K562 (cell line): ENCODE data around the gene CMTM1. TPM values are rescaled to one million over a fixed set of nuclear protein-coding genes. Genes with fewer than 3 reads are reported as not detected.

ENCODE experiments used
- ATAC-seq: fragments of 200-7000 bp; cut with Tn5 transposase; 3 replicates; pipeline ENCODE4 v1.9.1; 2020; ENCODE audit warnings: moderate library complexity
- BruUV-seq: library from RNA; stranded (reverse); fragments of 400-500 nt; replicated peaks from 2 replicates; lab custom pipeline; 2021; lab: Mats Ljungman, UMichigan
- CTCF ChIA-PET: fragments of 300-600 bp; formaldehyde crosslinking; extraction: SDS; loops from one replicate; lab custom pipeline; 2021; ENCODE audit warnings: low intra/inter-chr PET ratio; lab: Yijun Ruan, JAX
- POLR2A ChIA-PET: fragments of 300-600, 350-650 bp; sonication (Branson Sonifier 250); formaldehyde crosslinking; extraction: SDS; loops from one replicate; lab custom pipeline; 2021; ENCODE audit warnings: antibody characterized with exemption, inconsistent platforms; lab: Yijun Ruan, JAX
- DNase-seq, 4 experiments: peaks; one replicate each; pipeline versions ENCODE4 v3.0.0 to v3.0.0-alpha.2; 2011 to 2018; ENCODE audit warnings: low spot score in 3 of 4, mixed read lengths in 3 of 4; ENCODE audit errors: extremely low read depth in 1 of 4
- FAIRE-seq: peaks from 2 replicates; lab custom pipeline; 2011; peaks lifted over from hg19 to GRCh38; lab: Jason Lieb, UNC
- H2AFZ ChIP-seq: 2 replicates; pipeline ENCODE4 v1.6.0; 2011; ENCODE audit warnings: low read depth, low read length, control low read depth, inconsistent platforms
- H3K27ac ChIP-seq: fragments of 200-600 bp; 3 replicates; pipeline ENCODE4 v1.8.0; 2011; ENCODE audit warnings: low read depth, mild to moderate bottlenecking, control low read depth, inconsistent platforms, low read length, moderate library complexity, mixed read lengths; ENCODE audit errors: extremely low read depth
- H3K27me3 ChIP-seq, 2 experiments: fragments of 300-600 bp in 1 of 2; 2 replicates in 1 of 2; 3 replicates in 1 of 2; pipeline versions ENCODE4 v1.6.0 to v1.8.0; 2011; ENCODE audit warnings: inconsistent platforms in 2 of 2, low read length in 2 of 2, mild to moderate bottlenecking in 1 of 2, mixed read lengths in 1 of 2, moderate library complexity in 1 of 2; ENCODE audit not compliant: control insufficient read depth in 2 of 2, insufficient read depth in 2 of 2
- H3K36me3 ChIP-seq: fragments of 300-600 bp; 3 replicates; pipeline ENCODE4 v1.8.0; 2011; ENCODE audit warnings: mild to moderate bottlenecking, low read length, inconsistent platforms; ENCODE audit not compliant: control insufficient read depth, insufficient read depth
- H3K4me1 ChIP-seq, 2 experiments: fragments of 200-600 bp in 1 of 2; replicated peaks in 1 of 2; 2 replicates in 1 of 2; 3 replicates in 1 of 2; pipeline versions ENCODE4 v1.5.1 to v1.8.0; 2011; ENCODE audit warnings: inconsistent platforms in 2 of 2, low read length in 2 of 2, mild to moderate bottlenecking in 1 of 2, mixed read lengths in 1 of 2, moderate library complexity in 1 of 2; ENCODE audit not compliant: control insufficient read depth in 2 of 2, insufficient read depth in 2 of 2
- H3K4me2 ChIP-seq: 2 replicates; pipeline ENCODE4 v1.6.1; 2011; ENCODE audit warnings: low read length, control low read depth, inconsistent platforms, mixed read lengths; ENCODE audit not compliant: insufficient read depth
- H3K4me3 ChIP-seq: fragments of 200-600 bp; sonication (generic), shearing (Covaris generic); 2 replicates; pipeline ENCODE4 v1.5.1; 2016; ENCODE audit warnings: control low read depth, inconsistent platforms
- H3K79me2 ChIP-seq: fragments of 200-600 bp; 3 replicates; pipeline ENCODE4 v1.8.0; 2011; ENCODE audit warnings: low read length, inconsistent platforms; ENCODE audit not compliant: control insufficient read depth, insufficient read depth
- H3K9ac ChIP-seq, 2 experiments: 2 replicates each; pipeline versions ENCODE4 v1.6.0 to v1.6.1; 2011; ENCODE audit warnings: low read depth in 2 of 2, low read length in 2 of 2, control low read depth in 1 of 2, inconsistent platforms in 1 of 2, mild to moderate bottlenecking in 1 of 2, mixed read lengths in 1 of 2; ENCODE audit not compliant: insufficient read depth in 1 of 2
- H3K9me1 ChIP-seq: one replicate; pipeline ENCODE4 v1.6.0; 2011; ENCODE audit warnings: inconsistent platforms, mild to moderate bottlenecking, low read length, moderate library complexity; ENCODE audit not compliant: control insufficient read depth, insufficient read depth
- H3K9me3 ChIP-seq: replicated peaks from 2 replicates; pipeline ENCODE4 v1.5.1; 2011; ENCODE audit warnings: low read depth, low read length, inconsistent platforms; ENCODE audit not compliant: control insufficient read depth, insufficient read depth
- H4K20me1 ChIP-seq: replicated peaks from 2 replicates; pipeline ENCODE4 v1.6.1; 2011; ENCODE audit warnings: low read length, inconsistent platforms, mixed read lengths; ENCODE audit not compliant: control insufficient read depth, insufficient read depth
- EGR1 ChIP-seq: fragments of 450-650 bp; conservative IDR thresholded peaks from 2 replicates; pipeline ENCODE4 v1.6.1; 2017; ENCODE audit warnings: mild to moderate bottlenecking
- EWSR1 ChIP-seq: fragments of 450-650 bp; IDR thresholded peaks from 2 replicates; pipeline ENCODE4 v1.6.1; 2018; ENCODE audit warnings: borderline replicate concordance, mild to moderate bottlenecking, low read depth, moderate library complexity; ENCODE audit not compliant: partially characterized antibody
- FOXJ2 ChIP-seq: fragments of 200-800 bp; sonication (Bioruptor generic); IDR thresholded peaks from 2 replicates; pipeline ENCODE4 v1.6.1; 2016; ENCODE audit warnings: missing genetic modification characterization, missing compliant biosample characterization
- MAZ ChIP-seq, 2 experiments: fragments of 450-650 bp in 1 of 2; sonication (generic) in 1 of 2; formaldehyde crosslinking; IDR thresholded peaks in 1 of 2; conservative IDR thresholded peaks in 1 of 2; 2 replicates each; pipeline versions ENCODE4 v1.4.0 to v1.5.0; 2020; ENCODE audit warnings: mild to moderate bottlenecking in 1 of 2, missing genetic modification reagents in 1 of 2
- MLLT1 ChIP-seq, 2 experiments: fragments of 450-650 bp; IDR thresholded peaks; 2 replicates each; pipeline ENCODE4 v1.6.1; 2016
- RBM14 ChIP-seq: fragments of 200-400 bp; formaldehyde crosslinking; IDR thresholded peaks from 2 replicates; pipeline ENCODE4 v1.6.1; 2018; ENCODE audit warnings: low read depth, mild to moderate bottlenecking, low read length, moderate library complexity, borderline replicate concordance; ENCODE audit not compliant: insufficient read depth
- RCOR1 ChIP-seq, 2 experiments: IDR thresholded peaks; 2 replicates each; pipeline ENCODE4 v1.6.1; 2012; ENCODE audit warnings: low read depth in 2 of 2, low read length in 2 of 2, borderline replicate concordance in 1 of 2, improper control_type of control experiment in 1 of 2
- SRSF9 ChIP-seq: fragments of 200-400 bp; formaldehyde crosslinking; IDR thresholded peaks from 2 replicates; pipeline ENCODE4 v1.6.1; 2017; ENCODE audit warnings: low read depth, low read length, borderline replicate concordance
- TAF1 ChIP-seq: IDR thresholded peaks from 2 replicates; pipeline ENCODE4 v1.6.1; 2011; ENCODE audit warnings: mild to moderate bottlenecking, low read length, moderate library complexity; ENCODE audit not compliant: insufficient read depth, control insufficient read depth, severe bottlenecking; ENCODE audit errors: extremely low read depth
- TFAP4 ChIP-seq: sonication (generic); formaldehyde crosslinking; IDR thresholded peaks from 2 replicates; pipeline ENCODE4 v1.8.0; 2022; ENCODE audit warnings: missing genetic modification reagents, mild to moderate bottlenecking, moderate library complexity, borderline replicate concordance
- USF2 ChIP-seq: sonication (generic); formaldehyde crosslinking; IDR thresholded peaks from 2 replicates; pipeline ENCODE4 v1.5.0; 2020; ENCODE audit warnings: missing genetic modification reagents
- ZFX ChIP-seq: sonication (generic); formaldehyde crosslinking; IDR thresholded peaks from 2 replicates; pipeline ENCODE4 v1.8.0; 2022; ENCODE audit warnings: mild to moderate bottlenecking, missing genetic modification reagents, moderate library complexity
- ZNF76 ChIP-seq: fragments of 250-450 bp; sonication (Bioruptor Pico); IDR thresholded peaks from 2 replicates; pipeline ENCODE4 v1.4.0; 2020; ENCODE audit warnings: mild to moderate bottlenecking, moderate library complexity, borderline replicate concordance
- WGBS: fragments of 100-300 bp; shearing (Covaris generic); methylation state at CpG from one replicate; pipeline ENCODE4 v1.1.6; 2016; ENCODE audit warnings: low coverage, mixed read lengths; ENCODE audit not compliant: insufficient coverage; ENCODE audit errors: missing lambda C conversion rate; 5-methylcytosine and 5-hydroxymethylcytosine counted together
- in situ Hi-C: fragments of 300-500 bp; cut with MboI; formaldehyde crosslinking; loops from 4 replicates; pipeline ENCODE4 v1.15.0; 2018; ENCODE audit warnings: inconsistent platforms, mixed read lengths
- intact Hi-C: fragments of 100-400 bp; cut with micrococcal nuclease; formaldehyde crosslinking; loops from 2 replicates; pipeline ENCODE4 v1.14.2; 2022
- polyA plus RNA-seq, 8 experiments: library from polyadenylated mRNA; depleted of rRNA in 4 of 8; stranded (reverse) in 5 of 8; unstranded in 3 of 8; fragments of >200 nt; fragmentation: Nextera tagmentation in 2 of 8; fragmentation: Illumina TruSeq in 1 of 8; extraction: Ambion mirVana in 2 of 8; extraction: Trizol in 1 of 8; gene quantifications; 2 replicates each; pipeline versions ENCODE4 v1.2.1 to v1.2.3, GENCODE V29; 2011 to 2014; ENCODE audit warnings: inconsistent platforms in 1 of 8, missing spikeins in 1 of 8
- total RNA-seq, 7 experiments: library from RNA; depleted of rRNA in 6 of 7; stranded (reverse); fragments of >200 nt in 6 of 7; fragmentation: Illumina TruSeq in 2 of 7; extraction: Trizol in 2 of 7; gene quantifications; 2 replicates each; pipeline versions ENCODE4 v1.2.1 to v1.2.3, GENCODE V29; 2011 to 2021; ENCODE audit warnings: low replicate concordance in 1 of 7
- TF ChIP-seq, protein P1 (sequence below): IDR thresholded peaks from 2 replicates; pipeline ENCODE4 v1.6.1; 2016; ENCODE audit warnings: missing genetic modification characterization, missing compliant biosample characterization

The CMTM1 gene
- total and polyA plus RNA-seq, 9 of the 15 experiments (the other 6 are each of a cell fraction or from before 2014, with no cell fraction given) = 0.25 to 2.6 (median 1.1) TPM; not detected in 2

DNA sequence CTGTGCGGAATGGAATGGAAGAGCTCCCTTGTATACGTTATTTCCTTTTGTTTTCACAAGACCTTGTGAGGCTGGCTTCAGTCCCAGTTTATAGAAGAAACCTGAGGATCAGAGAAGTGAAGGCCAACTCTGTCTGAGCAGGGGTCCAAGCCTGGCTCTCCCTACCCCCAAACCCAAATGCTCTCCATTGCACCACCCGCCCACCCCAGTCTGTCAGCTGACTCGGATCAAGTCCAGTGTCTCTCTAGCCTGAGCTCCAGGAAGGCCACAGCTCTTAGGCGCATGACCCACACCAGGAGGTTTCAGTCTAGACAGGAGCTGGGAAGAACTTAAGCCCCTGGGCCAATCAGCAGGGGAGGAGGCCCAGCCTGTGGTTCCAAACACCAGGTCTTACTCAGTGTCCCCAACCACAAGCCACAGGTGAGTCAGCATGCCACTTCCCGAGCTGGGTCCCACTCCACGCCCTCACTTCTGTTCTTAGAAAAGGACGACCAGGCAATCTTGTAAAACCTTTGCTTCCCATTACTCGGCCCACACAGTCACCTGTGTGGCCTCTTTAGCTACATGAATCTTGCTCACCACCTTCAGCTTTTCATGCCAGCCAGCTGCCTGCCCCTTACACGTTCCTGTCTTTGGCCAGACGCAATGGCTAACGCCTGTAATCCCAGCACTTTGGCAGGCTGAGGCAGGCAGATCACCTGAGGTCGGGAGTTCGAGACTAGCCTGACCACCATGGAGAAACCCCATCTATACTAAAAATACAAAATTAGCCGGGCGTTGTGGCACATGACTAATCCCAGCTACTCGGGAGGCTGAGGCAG, 44.1 kb upstream of the CMTM1 start:
- DNase-seq (peak; percentile 51 to 77 (median 56)), ATAC-seq (peak; percentile 44), FAIRE-seq (peak; percentile 83)
- H3K9me3 ChIP-seq = no peaks in the 10 kb centered on the region
- H3K36me3 ChIP-seq = no peaks in the 10 kb centered on the region
- H3K4me1 ChIP-seq = peaks cover 27 to 49% of the 10 kb centered on the region in 2 experiments
- no peak overlapping the region for H2AFZ ChIP-seq
- 0 out of 3 replicates have a peak overlapping the region, but pooled peaks have one; percentile 5 for H3K27ac ChIP-seq
- intact Hi-C loops = no loop called here
- H3K27me3 ChIP-seq = no peaks in the 10 kb centered on the region
- no TSS peak for BruUV-seq
- in situ Hi-C loops = no loop called here
- POLR2A ChIA-PET = interaction anchor here (0.6 to 2.2 kb wide), 4 partner anchors 8 to 29 kb away, joined by 3 to 7 read pairs (median 4); no protein-coding TSS in a partner anchor
- H3K9ac ChIP-seq = peak overlapping the region in 1 of 2 experiments; percentile 82; a peak in 2 of 4 replicates
- no peaks in the 10 kb centered on the region for H4K20me1 ChIP-seq
- CTCF ChIA-PET = no interaction called here
- H3K79me2 ChIP-seq = no peaks in the 10 kb centered on the region
- WGBS = 56% methylated on average over 15 of the region's 17 CpGs
- no peaks in the 10 kb centered on the region for H3K9me1 ChIP-seq
- no peak overlapping the region; the same call in 1 of the 2 replicates for H3K4me2 ChIP-seq
- H3K4me3 ChIP-seq = no peak overlapping the region
- no peak for TF ChIP-seq FOXJ2 (tag)
- peak; percentile 34; the same call in 1 of the 2 replicates for TF ChIP-seq EGR1
- TF ChIP-seq EWSR1 = no peak
- TF ChIP-seq ZNF76 = no peak
- peak in 1 of 2 experiments; percentile 31; a peak in 1 of 4 replicates for TF ChIP-seq MAZ (CRISPR knock-in tag; conservative IDR thresholded peaks at IDR 0.05 in 1 of 2, IDR thresholded peaks at IDR 0.05 in 1 of 2)
- TF ChIP-seq ZFX (CRISPR knock-in tag) = no peak
- TF ChIP-seq TFAP4 = peak; percentile 60; the same call in 1 of the 2 replicates
- no peak for TF ChIP-seq SRSF9
- no peak for TF ChIP-seq TAF1
- TF ChIP-seq RBM14 = no peak
- 0 out of 2 replicates have a peak, but pooled peaks have one; percentile 21 for TF ChIP-seq USF2 (CRISPR knock-in tag)
- 0 out of 4 replicates have a peak, but pooled peaks of 1 of the 2 experiments have one; percentile 4 for TF ChIP-seq RCOR1 (IDR thresholded peaks at IDR 0.05; ENCODE audit: borderline replicate concordance in 1 of 2, low read depth in 2 of 2, low read length in 2 of 2)
- TF ChIP-seq, protein P1, sequence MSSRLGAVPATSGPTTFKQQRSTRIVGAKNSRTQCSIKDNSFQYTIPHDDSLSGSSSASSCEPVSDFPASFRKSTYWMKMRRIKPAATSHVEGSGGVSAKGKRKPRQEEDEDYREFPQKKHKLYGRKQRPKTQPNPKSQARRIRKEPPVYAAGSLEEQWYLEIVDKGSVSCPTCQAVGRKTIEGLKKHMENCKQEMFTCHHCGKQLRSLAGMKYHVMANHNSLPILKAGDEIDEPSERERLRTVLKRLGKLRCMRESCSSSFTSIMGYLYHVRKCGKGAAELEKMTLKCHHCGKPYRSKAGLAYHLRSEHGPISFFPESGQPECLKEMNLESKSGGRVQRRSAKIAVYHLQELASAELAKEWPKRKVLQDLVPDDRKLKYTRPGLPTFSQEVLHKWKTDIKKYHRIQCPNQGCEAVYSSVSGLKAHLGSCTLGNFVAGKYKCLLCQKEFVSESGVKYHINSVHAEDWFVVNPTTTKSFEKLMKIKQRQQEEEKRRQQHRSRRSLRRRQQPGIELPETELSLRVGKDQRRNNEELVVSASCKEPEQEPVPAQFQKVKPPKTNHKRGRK (tag) = no peak
- peak in 1 of 2 experiments; percentile 72; a peak in 2 of 4 replicates for TF ChIP-seq MLLT1 (IDR thresholded peaks at IDR 0.05)
